ENCODE measurements around the gene GPR176. TPM values are rescaled to one million over a fixed set of nuclear protein-coding genes. Genes with fewer than 3 reads are reported as not detected.

GPR176 gene
- total RNA-seq, 4 donors from 2014 or later, result 0.53 to 6.2 (median 3.0) TPM

DNA sequence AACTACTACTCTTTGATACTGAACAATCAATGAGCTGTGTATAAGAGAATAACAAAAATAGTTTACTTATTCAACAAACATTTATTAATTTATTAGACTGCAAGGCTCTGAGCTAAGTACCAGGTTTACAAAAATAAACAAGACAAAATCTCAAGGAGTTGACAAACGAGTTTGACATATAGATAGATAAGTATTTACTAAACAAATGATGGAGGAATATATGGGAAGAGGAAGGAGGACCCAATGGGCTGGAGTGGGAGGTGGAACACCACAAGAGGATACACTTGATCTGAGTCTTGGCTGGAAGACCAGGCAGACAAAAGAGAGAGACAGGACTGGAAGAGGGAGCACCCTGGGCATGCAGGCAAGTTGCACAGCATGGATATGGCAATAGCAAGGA is 89.9 kb downstream of the GPR176 start:
- DNase-seq (ENCODE audit: low spot score in 2 of 2), result no peak
- intact Hi-C loops (cut with DNase I; ENCODE audit: low total_unique reads), result no loop called here
- TF ChIP-seq, protein P1, sequence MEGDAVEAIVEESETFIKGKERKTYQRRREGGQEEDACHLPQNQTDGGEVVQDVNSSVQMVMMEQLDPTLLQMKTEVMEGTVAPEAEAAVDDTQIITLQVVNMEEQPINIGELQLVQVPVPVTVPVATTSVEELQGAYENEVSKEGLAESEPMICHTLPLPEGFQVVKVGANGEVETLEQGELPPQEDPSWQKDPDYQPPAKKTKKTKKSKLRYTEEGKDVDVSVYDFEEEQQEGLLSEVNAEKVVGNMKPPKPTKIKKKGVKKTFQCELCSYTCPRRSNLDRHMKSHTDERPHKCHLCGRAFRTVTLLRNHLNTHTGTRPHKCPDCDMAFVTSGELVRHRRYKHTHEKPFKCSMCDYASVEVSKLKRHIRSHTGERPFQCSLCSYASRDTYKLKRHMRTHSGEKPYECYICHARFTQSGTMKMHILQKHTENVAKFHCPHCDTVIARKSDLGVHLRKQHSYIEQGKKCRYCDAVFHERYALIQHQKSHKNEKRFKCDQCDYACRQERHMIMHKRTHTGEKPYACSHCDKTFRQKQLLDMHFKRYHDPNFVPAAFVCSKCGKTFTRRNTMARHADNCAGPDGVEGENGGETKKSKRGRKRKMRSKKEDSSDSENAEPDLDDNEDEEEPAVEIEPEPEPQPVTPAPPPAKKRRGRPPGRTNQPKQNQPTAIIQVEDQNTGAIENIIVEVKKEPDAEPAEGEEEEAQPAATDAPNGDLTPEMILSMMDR (IDR thresholded peaks at IDR 0.05), result no peak
- TF ChIP-seq POLR2A (IDR thresholded peaks at IDR 0.05), result no peak
- no peak overlapping the region for H3K4me3 ChIP-seq (ENCODE audit: low read depth, poor library complexity, severe bottlenecking)
- 41 to 42% methylated on average over 1 of the region's 1 CpG for WGBS, 2 donors

GRCh38 chr15:39828374-39828931 is 91.6 kb downstream of the GPR176 start:
- WGBS, 2 donors, result 58 to 66% methylated on average over 6 of the region's 6 CpGs
- H3K4me3 ChIP-seq (ENCODE audit: low read depth, poor library complexity, severe bottlenecking), result no peak overlapping the region
- intact Hi-C loops (cut with DNase I; ENCODE audit: low total_unique reads), result no loop called here
- no peak for TF ChIP-seq POLR2A (IDR thresholded peaks at IDR 0.05)
- TF ChIP-seq, protein P1 (IDR thresholded peaks at IDR 0.05), result no peak
- no peak for DNase-seq (ENCODE audit: low spot score in 2 of 2)

- no peak for DNase-seq (ENCODE audit: low spot score in 2 of 2)
- intact Hi-C loops (cut with DNase I; ENCODE audit: low total_unique reads), result no loop called here
- WGBS, 2 donors, result 94 to 95% methylated on average over 2 of the region's 2 CpGs
- no peak overlapping the region for H3K4me3 ChIP-seq (ENCODE audit: low read depth, poor library complexity, severe bottlenecking)
- TF ChIP-seq POLR2A (IDR thresholded peaks at IDR 0.05), result no peak
- TF ChIP-seq, protein P1 (IDR thresholded peaks at IDR 0.05), result no peak
These were observed 93.1 kb downstream of the GPR176 start for GRCh38 chr15:39826975-39827374.

GRCh38 chr15:39823634-39824033 is 96.4 kb downstream of the GPR176 start:
- intact Hi-C loops (cut with DNase I; ENCODE audit: low total_unique reads), result no loop called here
- 90 to 94% methylated on average over 2 of the region's 2 CpGs for WGBS, 2 donors
- TF ChIP-seq POLR2A (IDR thresholded peaks at IDR 0.05), result no peak

DNA sequence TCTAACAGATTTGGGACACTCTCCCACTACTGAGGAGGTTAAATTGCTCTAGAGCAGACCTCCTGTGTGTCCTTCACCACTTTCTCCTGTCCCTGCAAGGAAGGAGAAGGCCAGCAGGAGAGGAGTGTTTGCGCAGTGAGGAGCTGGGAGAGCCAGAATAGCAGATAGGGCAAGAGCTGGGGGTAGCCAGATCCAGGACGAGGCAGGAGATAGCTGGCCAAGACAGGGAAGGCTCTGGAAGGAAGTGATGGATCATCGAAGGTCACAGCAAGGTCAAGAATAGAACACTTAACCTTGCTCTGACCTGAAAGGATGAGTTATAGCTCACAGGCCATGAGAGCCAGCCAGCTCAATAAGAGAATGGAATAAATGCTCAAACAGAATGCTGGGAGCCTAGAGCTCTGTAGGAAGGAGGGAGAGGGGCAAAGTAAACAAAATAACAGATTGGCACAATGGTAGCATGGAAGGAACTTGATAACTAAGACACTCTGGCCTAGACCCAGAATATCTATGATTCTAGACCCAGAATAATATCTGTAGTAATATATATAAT is 99.9 kb downstream of the GPR176 start:
- intact Hi-C loops (cut with DNase I; ENCODE audit: low total_unique reads), result no loop called here
- TF ChIP-seq POLR2A (IDR thresholded peaks at IDR 0.05), result no peak
- TF ChIP-seq, protein P1 (IDR thresholded peaks at IDR 0.05), result no peak
- no peak for DNase-seq (ENCODE audit: low spot score in 2 of 2)
- 65 to 68% methylated on average over 3 of the region's 3 CpGs for WGBS, 2 donors
- no peak overlapping the region for H3K4me3 ChIP-seq (ENCODE audit: low read depth, poor library complexity, severe bottlenecking)

More at GRCh38 chr15:39823634-39824033, 96.4 kb downstream of the GPR176 start:
- no peak for DNase-seq (ENCODE audit: low spot score in 2 of 2)
- no peak overlapping the region for H3K4me3 ChIP-seq (ENCODE audit: low read depth, poor library complexity, severe bottlenecking)

DNA sequence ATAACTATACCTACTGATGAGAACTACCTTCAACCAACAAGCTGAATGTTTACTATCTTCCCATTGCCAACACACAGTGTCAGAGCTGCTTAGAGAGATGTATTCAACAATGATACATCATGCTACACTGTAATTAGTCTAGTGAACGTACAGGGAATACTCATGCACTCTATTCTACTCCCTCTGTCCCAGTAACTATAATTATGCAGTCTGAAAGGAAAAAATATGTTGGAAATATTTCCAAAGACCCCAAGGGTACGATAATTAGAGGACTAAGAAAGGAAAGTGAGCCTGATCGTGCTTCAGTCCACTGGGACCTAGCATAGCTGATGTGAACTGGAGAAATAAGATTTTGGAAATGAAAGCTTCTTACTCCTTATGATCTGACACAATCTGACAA is 100.5 kb downstream of the GPR176 start:
- no peak overlapping the region for H3K4me3 ChIP-seq (ENCODE audit: low read depth, poor library complexity, severe bottlenecking)
- DNase-seq (ENCODE audit: low spot score in 2 of 2), result no peak
- intact Hi-C loops (cut with DNase I; ENCODE audit: low total_unique reads), result no loop called here
- WGBS, 2 donors, result 75 to 84% methylated on average over 3 of the region's 3 CpGs
- TF ChIP-seq, protein P1 (IDR thresholded peaks at IDR 0.05), result no peak
- TF ChIP-seq POLR2A (IDR thresholded peaks at IDR 0.05), result no peak
